ENCODE results near the gene ELFN2. TPM values are rescaled to one million over a fixed set of nuclear protein-coding genes. Genes with fewer than 3 reads are reported as not detected.

The ELFN2 gene
- total and polyA plus RNA-seq, 4 donors = 0.07 to 0.19 (median 0.08) TPM; not detected in 1

- Histone ChIP-seq H3K36me3 (ENCODE audit: control insufficient read depth in 4 of 4, insufficient read depth in 3 of 4, low read depth in 1 of 4, low read length in 3 of 4) (no peaks in the 10 kb centered on the region), H3K27me3 (ENCODE audit: control insufficient read depth in 4 of 4, insufficient read depth in 4 of 4, low read length in 3 of 4) (no peaks in the 10 kb centered on the region), H3K27ac (ENCODE audit: low read depth in 1 of 2, low read length in 2 of 2) (no peak overlapping the region), H3K4me3 (ENCODE audit: low read depth in 1 of 3, low read length in 3 of 3) (peak overlapping the region in 1 of 3 donors; percentile 37), H3K9ac (ENCODE audit: low read depth in 1 of 2, low read length in 2 of 2) (no peak overlapping the region), H3K9me3 (ENCODE audit: control insufficient read depth in 4 of 4, low read length in 3 of 4) (no peaks in the 10 kb centered on the region), H3K4me1 (ENCODE audit: control insufficient read depth in 4 of 4, insufficient read depth in 4 of 4, low read length in 3 of 4) (peaks cover 24 to 53% (median 37%) of the 10 kb centered on the region in 4 donors)
- no peak for DNase-seq (ENCODE audit: low spot score)
- TF ChIP-seq GABPA (IDR thresholded peaks at IDR 0.05 in 1 of 2, conservative IDR thresholded peaks at IDR 0.05 in 1 of 2) (no peak), ATF3 (IDR thresholded peaks at IDR 0.05) (no peak), FOXA1 (IDR thresholded peaks at IDR 0.05) (no peak), CTCF (IDR thresholded peaks at IDR 0.05; ENCODE audit: low read depth, low read length, missing input control) (no peak), RXRA (IDR thresholded peaks at IDR 0.05) (no peak), FOXA2 (IDR thresholded peaks at IDR 0.05) (no peak), ZBTB33 (IDR thresholded peaks at IDR 0.05) (no peak), JUND (IDR thresholded peaks at IDR 0.05) (no peak), REST (IDR thresholded peaks at IDR 0.05) (no peak), RAD21 (IDR thresholded peaks at IDR 0.05) (no peak)
- WGBS = 15% methylated on average over 21 of the region's 21 CpGs
Observed at GRCh38 chr22:37325039-37325395, 102.3 kb downstream of the ELFN2 start.

- no peaks in the 10 kb centered on the region for H3K9me3 ChIP-seq (ENCODE audit: control insufficient read depth in 4 of 4, low read length in 3 of 4)
- H3K27me3 ChIP-seq (ENCODE audit: control insufficient read depth in 4 of 4, insufficient read depth in 4 of 4, low read length in 3 of 4) = no peaks in the 10 kb centered on the region
- H3K4me3 ChIP-seq (ENCODE audit: low read depth in 1 of 3, low read length in 3 of 3) = peak overlapping the region in 1 of 3 donors; percentile 37
- peaks cover 24 to 53% (median 37%) of the 10 kb centered on the region in 4 donors for H3K4me1 ChIP-seq (ENCODE audit: control insufficient read depth in 4 of 4, insufficient read depth in 4 of 4, low read length in 3 of 4)
- DNase-seq (ENCODE audit: low spot score) = no peak
- no peak overlapping the region for H3K9ac ChIP-seq (ENCODE audit: low read depth in 1 of 2, low read length in 2 of 2)
- 15% methylated on average over 51 of the region's 51 CpGs for WGBS
- TF ChIP-seq EGR1 (IDR thresholded peaks at IDR 0.05; ENCODE audit: low read depth in 2 of 2) (no peak), RAD21 (IDR thresholded peaks at IDR 0.05) (no peak), GABPA (IDR thresholded peaks at IDR 0.05 in 1 of 2, conservative IDR thresholded peaks at IDR 0.05 in 1 of 2) (no peak), ZBTB33 (IDR thresholded peaks at IDR 0.05) (no peak)
- no peaks in the 10 kb centered on the region for H3K36me3 ChIP-seq (ENCODE audit: control insufficient read depth in 4 of 4, insufficient read depth in 3 of 4, low read depth in 1 of 4, low read length in 3 of 4)
- H3K27ac ChIP-seq (ENCODE audit: low read depth in 1 of 2, low read length in 2 of 2) = peak overlapping the region; percentile 89 to 90
Observed at GRCh38 chr22:37324340-37325038, 102.8 kb downstream of the ELFN2 start.

Data from liver (tissue), 9 donors.